Endothelial cell (in vitro differentiated cells): Measurements from ENCODE around the gene PER2. TPM values are rescaled to one million over a fixed set of nuclear protein-coding genes. Genes with fewer than 3 reads are reported as not detected.

Experiments
- DNase-seq: peaks from one replicate; pipeline ENCODE4 v3.0.0; 2021; ENCODE audit warnings: low spot score
- H3K27ac Mint-ChIP-seq: one replicate; pipeline ENCODE4 v1.8.0; 2021; ENCODE audit warnings: mixed read lengths, inconsistent platforms; ENCODE audit not compliant: unreplicated experiment
- H3K27me3 Mint-ChIP-seq: one replicate; pipeline ENCODE4 v1.8.0; 2021; ENCODE audit warnings: mild to moderate bottlenecking, moderate library complexity, mixed read lengths, inconsistent platforms; ENCODE audit not compliant: unreplicated experiment
- H3K36me3 Mint-ChIP-seq: one replicate; pipeline ENCODE4 v1.8.0; 2021; ENCODE audit warnings: mild to moderate bottlenecking, low read depth, mixed read lengths, inconsistent platforms; ENCODE audit not compliant: unreplicated experiment
- H3K4me1 Mint-ChIP-seq: one replicate; pipeline ENCODE4 v1.8.0; 2021; ENCODE audit warnings: mild to moderate bottlenecking, mixed read lengths, inconsistent platforms; ENCODE audit not compliant: unreplicated experiment
- H3K4me3 Mint-ChIP-seq: one replicate; pipeline ENCODE4 v1.8.0; 2021; ENCODE audit warnings: mild to moderate bottlenecking, mixed read lengths, inconsistent platforms; ENCODE audit not compliant: unreplicated experiment
- H3K9me3 Mint-ChIP-seq: one replicate; pipeline ENCODE4 v1.8.0; 2021; ENCODE audit warnings: mixed read lengths, inconsistent platforms; ENCODE audit not compliant: unreplicated experiment
- total RNA-seq: library from RNA; stranded (reverse); fragmentation: NEBNext Ultra II Directional; extraction: Animal tissue kit (Norgen Biotek cat#: 25700); gene quantifications from one replicate; pipeline ENCODE4 v1.2.1, GENCODE V29; 2021; ENCODE audit not compliant: unreplicated experiment
- TF ChIP-seq, protein P1 (sequence below): fragments of 200-600 bp; sonication (generic); IDR thresholded peaks from one replicate; pipeline ENCODE4 v1.5.0; 2021; ENCODE audit warnings: antibody characterized with exemption; ENCODE audit not compliant: unreplicated experiment

PER2 gene
- total RNA-seq, 1 donor from 2014 or later, result 5.5 TPM

- H3K27me3 Mint-ChIP-seq, result peaks cover 8% of the 10 kb centered on the region
- no peaks in the 10 kb centered on the region for H3K9me3 Mint-ChIP-seq
- no peak for DNase-seq
- TF ChIP-seq, protein P1, sequence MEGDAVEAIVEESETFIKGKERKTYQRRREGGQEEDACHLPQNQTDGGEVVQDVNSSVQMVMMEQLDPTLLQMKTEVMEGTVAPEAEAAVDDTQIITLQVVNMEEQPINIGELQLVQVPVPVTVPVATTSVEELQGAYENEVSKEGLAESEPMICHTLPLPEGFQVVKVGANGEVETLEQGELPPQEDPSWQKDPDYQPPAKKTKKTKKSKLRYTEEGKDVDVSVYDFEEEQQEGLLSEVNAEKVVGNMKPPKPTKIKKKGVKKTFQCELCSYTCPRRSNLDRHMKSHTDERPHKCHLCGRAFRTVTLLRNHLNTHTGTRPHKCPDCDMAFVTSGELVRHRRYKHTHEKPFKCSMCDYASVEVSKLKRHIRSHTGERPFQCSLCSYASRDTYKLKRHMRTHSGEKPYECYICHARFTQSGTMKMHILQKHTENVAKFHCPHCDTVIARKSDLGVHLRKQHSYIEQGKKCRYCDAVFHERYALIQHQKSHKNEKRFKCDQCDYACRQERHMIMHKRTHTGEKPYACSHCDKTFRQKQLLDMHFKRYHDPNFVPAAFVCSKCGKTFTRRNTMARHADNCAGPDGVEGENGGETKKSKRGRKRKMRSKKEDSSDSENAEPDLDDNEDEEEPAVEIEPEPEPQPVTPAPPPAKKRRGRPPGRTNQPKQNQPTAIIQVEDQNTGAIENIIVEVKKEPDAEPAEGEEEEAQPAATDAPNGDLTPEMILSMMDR, result no peak
- H3K4me3 Mint-ChIP-seq, result no peak overlapping the region
- peaks cover 22% of the 10 kb centered on the region for H3K4me1 Mint-ChIP-seq
- H3K36me3 Mint-ChIP-seq, result peaks cover 4% of the 10 kb centered on the region
- no peak overlapping the region for H3K27ac Mint-ChIP-seq
Measured at GRCh38 chr2:238261718-238262375, 26.6 kb downstream of the PER2 start.

- peaks cover 8% of the 10 kb centered on the region for H3K27me3 Mint-ChIP-seq
- H3K36me3 Mint-ChIP-seq, result peaks cover 4% of the 10 kb centered on the region
- H3K27ac Mint-ChIP-seq, result no peak overlapping the region
- TF ChIP-seq, protein P1, result no peak
- H3K4me1 Mint-ChIP-seq, result peaks cover 22% of the 10 kb centered on the region
- no peak overlapping the region for H3K4me3 Mint-ChIP-seq
- H3K9me3 Mint-ChIP-seq, result no peaks in the 10 kb centered on the region
- DNase-seq, result no peak
Measured at GRCh38 chr2:238260883-238261282, 27.5 kb downstream of the PER2 start.

GRCh38 chr2:238259061-238260020 lies 29.1 kb downstream of the PER2 start:
- no peak overlapping the region for H3K27ac Mint-ChIP-seq

DNA sequence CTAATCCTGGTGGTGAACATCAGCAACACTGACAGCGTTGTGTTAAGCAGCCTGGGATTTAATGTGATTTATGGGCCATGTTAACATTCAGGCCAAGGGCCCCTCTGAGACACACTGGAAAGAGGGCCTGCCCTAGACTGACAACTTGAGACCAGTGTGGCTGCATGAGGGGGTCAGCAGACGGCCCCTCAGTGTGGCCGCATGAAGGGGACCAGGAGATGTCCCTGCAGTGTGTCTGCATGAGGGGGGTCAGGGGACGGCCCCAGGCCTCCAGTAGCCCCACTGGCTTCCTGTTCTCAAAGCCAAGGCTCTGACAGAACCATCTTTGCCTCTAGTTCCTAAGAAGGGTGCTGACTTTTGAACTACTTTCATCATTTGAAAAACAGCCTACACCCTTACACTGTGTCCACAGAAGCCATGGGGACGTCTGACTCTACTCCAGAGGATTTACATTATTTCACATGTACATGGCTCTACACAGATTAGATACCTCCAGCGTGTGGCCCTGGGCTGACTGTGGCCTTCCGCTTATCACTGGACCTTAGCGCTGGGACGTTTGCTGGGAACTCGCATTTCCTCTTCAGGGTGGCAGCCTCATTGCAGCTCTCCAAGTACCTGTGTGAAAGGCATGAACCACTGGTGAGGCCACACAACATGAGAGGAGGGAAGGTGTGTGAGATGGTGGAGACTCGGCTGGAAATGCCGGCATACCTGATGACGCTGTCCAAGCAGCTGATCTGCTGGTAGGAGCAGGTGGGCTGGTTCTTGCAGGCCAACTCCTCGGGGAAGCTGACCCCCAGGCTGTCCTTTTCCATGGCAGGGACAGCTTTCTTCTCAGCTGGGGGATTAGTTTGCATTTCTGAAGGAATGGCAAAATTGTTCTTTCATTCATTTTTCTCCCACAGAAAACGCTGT lies 30.4 kb downstream of the PER2 start:
- H3K27me3 Mint-ChIP-seq, result peaks cover 6% of the 10 kb centered on the region
- H3K36me3 Mint-ChIP-seq, result peaks cover 4% of the 10 kb centered on the region
- DNase-seq, result no peak
- H3K9me3 Mint-ChIP-seq, result no peaks in the 10 kb centered on the region
- no peak overlapping the region for H3K4me3 Mint-ChIP-seq
- H3K4me1 Mint-ChIP-seq, result peaks cover 12% of the 10 kb centered on the region
- TF ChIP-seq, protein P1, result no peak
- no peak overlapping the region for H3K27ac Mint-ChIP-seq

More at GRCh38 chr2:238259061-238260020, 29.1 kb downstream of the PER2 start:
- peaks cover 9% of the 10 kb centered on the region for H3K27me3 Mint-ChIP-seq
- no peak for DNase-seq
- no peaks in the 10 kb centered on the region for H3K9me3 Mint-ChIP-seq
- peak overlapping the region; percentile 16 for H3K4me3 Mint-ChIP-seq
- peaks cover 22% of the 10 kb centered on the region for H3K4me1 Mint-ChIP-seq
- H3K36me3 Mint-ChIP-seq, result peaks cover 4% of the 10 kb centered on the region
- TF ChIP-seq, protein P1, result no peak
